ENCODE results near the gene CMC4.

The CMC4 gene

GRCh38 chrX:155046129-155046810, 24.7 kb downstream of the CMC4 start:
- DNase-seq (ENCODE audit: extremely low spot score), result no peak
- TF ChIP-seq CTCF (IDR thresholded peaks at IDR 0.05; ENCODE audit: control extremely low read depth, extremely low read depth, low read depth, missing control alignments), result no peak
- CTCF ChIA-PET, result interaction anchor here (1.0 to 1.7 kb wide), 5 partner anchors 11 to 190 kb away, joined by 3 to 6 read pairs (median 4); no protein-coding TSS in a partner anchor
- POLR2A ChIA-PET, result no interaction called here

GRCh38 chrX:155035688-155036087, 35.2 kb downstream of the CMC4 start:
- no peak for DNase-seq (ENCODE audit: extremely low spot score)
- POLR2A ChIA-PET, result no interaction called here
- CTCF ChIA-PET, result interaction anchor here (1.6 kb wide), 1 partner anchor 21 kb away, joined by 4 read pairs; no protein-coding TSS in a partner anchor
- no peak for TF ChIP-seq CTCF (IDR thresholded peaks at IDR 0.05; ENCODE audit: control extremely low read depth, extremely low read depth, low read depth, missing control alignments)

- no peak for TF ChIP-seq CTCF (IDR thresholded peaks at IDR 0.05; ENCODE audit: control extremely low read depth, extremely low read depth, low read depth, missing control alignments)
- POLR2A ChIA-PET, result no interaction called here
- DNase-seq (ENCODE audit: extremely low spot score), result no peak
- CTCF ChIA-PET, result interaction anchor here (1.3 to 1.9 kb wide), 3 partner anchors 15 to 25 kb away, joined by 3 to 7 read pairs (median 4); no protein-coding TSS in a partner anchor
Observed at GRCh38 chrX:155031657-155032056, 39.3 kb downstream of the CMC4 start.

DNA sequence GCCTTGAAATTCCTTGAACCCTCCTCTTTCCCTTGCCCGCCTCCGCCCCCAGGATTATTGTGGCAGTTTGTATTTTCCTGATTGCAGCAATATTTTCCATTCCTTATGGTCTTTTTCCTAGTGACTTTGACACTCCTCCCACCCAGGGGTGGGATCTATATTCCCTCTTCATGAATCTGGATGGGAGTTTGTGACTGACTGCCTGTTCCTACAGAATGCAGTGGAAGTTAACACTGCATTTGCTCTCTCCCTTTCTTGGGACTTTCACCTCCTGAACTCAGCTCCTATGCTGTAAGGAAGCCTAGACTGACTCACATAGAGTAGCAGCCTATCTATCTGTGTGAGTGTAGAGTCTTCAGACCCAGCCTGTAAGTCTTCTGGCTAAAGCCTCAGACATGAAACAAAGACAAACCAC, 42.1 kb downstream of the CMC4 start:
- TF ChIP-seq CTCF (IDR thresholded peaks at IDR 0.05; ENCODE audit: control extremely low read depth, extremely low read depth, low read depth, missing control alignments), result no peak
- no peak for DNase-seq (ENCODE audit: extremely low spot score)
- ChIA-PET CTCF (interaction anchor here (1.8 kb wide), 1 partner anchor 28 kb away, joined by 5 read pairs; no protein-coding TSS in a partner anchor), POLR2A (no interaction called here)

DNA sequence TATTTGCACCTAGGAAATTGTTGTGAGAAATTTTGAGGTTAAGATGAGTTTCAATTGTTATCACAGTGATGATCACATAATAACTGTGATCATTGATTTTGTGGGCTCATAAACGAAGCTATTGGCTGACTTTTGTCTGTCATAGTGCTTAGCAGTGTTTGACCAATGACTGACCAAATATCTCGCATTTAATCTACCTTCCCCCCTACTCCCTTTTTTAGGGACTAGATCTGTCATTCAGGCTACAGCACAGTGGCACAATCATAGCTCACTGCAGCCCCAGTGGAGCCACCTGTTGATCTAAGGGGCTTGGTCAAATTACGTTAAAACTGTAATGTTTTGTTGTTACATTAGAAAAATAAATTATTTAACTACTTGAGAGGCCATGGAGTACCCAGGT, 42.8 kb downstream of the CMC4 start:
- CTCF ChIA-PET, result interaction anchor here (1.8 kb wide), 1 partner anchor 29 kb away, joined by 5 read pairs; no protein-coding TSS in a partner anchor
- no peak for DNase-seq (ENCODE audit: extremely low spot score)
- POLR2A ChIA-PET, result no interaction called here
- peak; percentile 7 for TF ChIP-seq CTCF (IDR thresholded peaks at IDR 0.05; ENCODE audit: control extremely low read depth, extremely low read depth, low read depth, missing control alignments)

DNA sequence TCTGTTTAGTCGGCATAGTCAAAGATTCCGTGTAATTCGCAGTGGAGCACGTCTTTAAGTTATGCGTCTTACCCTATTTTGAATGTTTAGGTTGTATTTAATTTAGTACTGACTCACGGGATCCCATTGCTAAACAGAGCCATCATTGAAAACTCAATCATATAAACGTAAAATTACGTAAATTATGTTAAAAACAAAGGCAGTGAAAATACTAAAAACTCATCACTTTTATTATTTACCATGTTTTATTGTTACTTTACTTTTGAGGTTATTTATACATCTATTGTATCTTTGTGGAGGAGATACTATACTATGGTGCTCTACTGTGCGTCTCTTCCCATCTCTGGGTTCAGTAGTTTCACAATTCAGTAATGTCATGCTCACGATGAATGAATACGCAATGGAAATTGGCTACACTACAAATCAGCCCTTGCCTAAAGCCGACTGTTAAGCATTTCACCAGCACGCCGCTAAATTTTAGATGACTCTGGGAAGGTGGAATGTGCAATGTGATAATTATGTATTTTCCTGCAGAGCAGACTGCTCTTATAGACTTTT, 43.3 kb downstream of the CMC4 start:
- no peak for DNase-seq (ENCODE audit: extremely low spot score)
- no peak for TF ChIP-seq CTCF (IDR thresholded peaks at IDR 0.05; ENCODE audit: control extremely low read depth, extremely low read depth, low read depth, missing control alignments)
- ChIA-PET POLR2A (interaction anchor here (1.1 kb wide), 1 partner anchor 37 kb away, joined by 3 read pairs; no protein-coding TSS in a partner anchor), CTCF (interaction anchor here (1.0 to 1.8 kb wide), 2 partner anchors 29 to 43 kb away, joined by 3 to 5 read pairs; no protein-coding TSS in a partner anchor)
